Spleen (tissue), 13 donors: ENCODE measurements around the gene KXD1. TPM values are rescaled to one million over a fixed set of nuclear protein-coding genes. Genes with fewer than 3 reads are reported as not detected.

Experiments
- DNase-seq: peaks from one replicate; pipeline ENCODE4 v3.0.0-alpha.2; 2020
- H3K27ac ChIP-seq, 8 donors: fragments of 200-600 bp; sonication (generic) in 7 of 8; 1 replicate in 4 of 8; 2 replicates in 4 of 8; pipeline versions ENCODE4 v1.5.0 to v1.8.0; 2016 to 2021; ENCODE audit warnings: inconsistent platforms in 4 of 8, mild to moderate bottlenecking in 4 of 8, moderate library complexity in 1 of 8
- H3K27me3 ChIP-seq, 7 donors: fragments of 200-600 bp; sonication (generic) in 6 of 7; replicated peaks in 1 of 7; 1 replicate in 4 of 7; 2 replicates in 3 of 7; pipeline versions ENCODE4 v1.5.0 to v1.8.0; 2016 to 2021; ENCODE audit warnings: inconsistent platforms in 3 of 7, mild to moderate bottlenecking in 1 of 7
- H3K36me3 ChIP-seq, 6 donors: fragments of 200-600 bp; sonication (generic) in 5 of 6; 1 replicate in 4 of 6; 2 replicates in 2 of 6; pipeline versions ENCODE4 v1.5.0 to v1.8.0; 2016 to 2021; ENCODE audit warnings: inconsistent platforms in 2 of 6
- H3K4me1 ChIP-seq, 6 donors: fragments of 200-600 bp; sonication (generic) in 5 of 6; 1 replicate in 3 of 6; 2 replicates in 3 of 6; pipeline versions ENCODE4 v1.5.0 to v1.8.0; 2016 to 2021; ENCODE audit warnings: inconsistent platforms in 3 of 6
- H3K4me3 ChIP-seq, 8 donors: fragments of 200-600 bp; sonication (generic) in 7 of 8; 1 replicate in 4 of 8; 2 replicates in 4 of 8; pipeline versions ENCODE4 v1.5.0 to v1.8.0; 2016 to 2021; ENCODE audit warnings: inconsistent platforms in 4 of 8, mild to moderate bottlenecking in 4 of 8, moderate library complexity in 2 of 8
- H3K9me3 ChIP-seq, 8 donors: fragments of 200-600 bp; sonication (generic) in 7 of 8; 1 replicate in 4 of 8; 2 replicates in 4 of 8; pipeline versions ENCODE4 v1.5.0 to v1.8.0; 2016 to 2021; ENCODE audit warnings: inconsistent platforms in 4 of 8
- POLR2A ChIP-seq, 3 donors: fragments of 450-650 bp; IDR thresholded peaks; one replicate each; pipeline ENCODE4 v1.5.1; 2017; ENCODE audit warnings: antibody characterized with exemption in 3 of 3, mild to moderate bottlenecking in 1 of 3
- POLR2AphosphoS5 ChIP-seq, 3 donors: sonication (generic); formaldehyde crosslinking; IDR thresholded peaks; one replicate each; pipeline ENCODE4 v1.5.1; 2017; ENCODE audit warnings: antibody characterized with exemption in 3 of 3
- WGBS, 5 donors: extraction: QIAGEN DNeasy Blood & Tissue Kit in 3 of 5; methylation state at CpG; one replicate each; pipeline versions ENCODE4 v1.1.5 to v1.1.7; 2013 to 2018; 5-methylcytosine and 5-hydroxymethylcytosine counted together
- intact Hi-C: fragments of 100-400 bp; cut with DNase I; formaldehyde crosslinking; loops from one replicate; pipeline ENCODE4 v1.15.0; 2023; ENCODE audit warnings: low total_unique reads
- long read RNA-seq, 2 donors: transcript quantifications; one replicate each; lab custom pipeline, GENCODE V29; 2026
- polyA plus RNA-seq, 3 donors: library from polyadenylated mRNA; stranded (reverse); fragments of 200-250 nt; gene quantifications; one replicate each; pipeline ENCODE4 v1.2.1, GENCODE V29; 2013
- total RNA-seq, 7 donors: library from RNA; depleted of rRNA in 3 of 7; stranded (reverse); fragments of >200 nt in 3 of 7; fragmentation: NEBNext Ultra II Directional in 4 of 7; extraction: Animal tissue kit (Norgen Biotek cat#: 25700) in 4 of 7; gene quantifications; one replicate each; pipeline versions ENCODE4 v1.1.0 to v1.2.1, GENCODE V29; 2016 to 2021
- TF ChIP-seq, protein P1 (sequence below), 11 experiments: fragments of 200-600 bp in 7 of 11; fragments of 450-650 bp in 4 of 11; sonication (generic) in 4 of 11; IDR thresholded peaks in 8 of 11; conservative IDR thresholded peaks in 3 of 11; 1 replicate in 7 of 11; 2 replicates in 4 of 11; pipeline versions ENCODE4 v1.4.0 to v1.8.0; 2016 to 2021; ENCODE audit warnings: antibody characterized with exemption in 11 of 11, inconsistent platforms in 4 of 11, mild to moderate bottlenecking in 1 of 11
- donor health status: healthy with polysubstance abuse.
- donor health status: DM: no; HTN: no; CAD: no; lungs with moderate emphysema.
- donor health status: DM: no; HTN: no; CAD: no.
- donor health status: Bipolar disorder and iron deficiency.
- donor health status: healthy.
- donor health status: DM: no; HTN: no; CAD: no.
- donor health status: DM: yes; HTN: yes; CAD: no.

Gene KXD1, protein sequence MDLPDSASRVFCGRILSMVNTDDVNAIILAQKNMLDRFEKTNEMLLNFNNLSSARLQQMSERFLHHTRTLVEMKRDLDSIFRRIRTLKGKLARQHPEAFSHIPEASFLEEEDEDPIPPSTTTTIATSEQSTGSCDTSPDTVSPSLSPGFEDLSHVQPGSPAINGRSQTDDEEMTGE
- total RNA-seq = 10 to 100 TPM; 63.9 to 90.9 (median 75.7) TPM
- polyA plus RNA-seq = 10 to 100 TPM; 65.9 to 78.5 (median 68.9) TPM
- long read RNA-seq, donor 1, transcript KXD1-205 (4 exons, 686 nt) = minor isoform, 5 of 61 reads
- long read RNA-seq, donor 1, transcript KXD1-201 (5 exons, 1,426 nt) = major isoform, 31 of 61 reads
- long read RNA-seq, donor 1, partial matches to known transcripts = 22 of 61 reads
- long read RNA-seq, donor 1, other reads (novel, unspliced or antisense) = 0 of 61 reads
- long read RNA-seq, donor 2, transcript KXD1-201 (5 exons, 1,426 nt) = major isoform, 22 of 26 reads
- long read RNA-seq, donor 2, partial matches to known transcripts = 0 of 26 reads
- long read RNA-seq, donor 2, other reads (novel, unspliced or antisense) = 0 of 26 reads

DNA sequence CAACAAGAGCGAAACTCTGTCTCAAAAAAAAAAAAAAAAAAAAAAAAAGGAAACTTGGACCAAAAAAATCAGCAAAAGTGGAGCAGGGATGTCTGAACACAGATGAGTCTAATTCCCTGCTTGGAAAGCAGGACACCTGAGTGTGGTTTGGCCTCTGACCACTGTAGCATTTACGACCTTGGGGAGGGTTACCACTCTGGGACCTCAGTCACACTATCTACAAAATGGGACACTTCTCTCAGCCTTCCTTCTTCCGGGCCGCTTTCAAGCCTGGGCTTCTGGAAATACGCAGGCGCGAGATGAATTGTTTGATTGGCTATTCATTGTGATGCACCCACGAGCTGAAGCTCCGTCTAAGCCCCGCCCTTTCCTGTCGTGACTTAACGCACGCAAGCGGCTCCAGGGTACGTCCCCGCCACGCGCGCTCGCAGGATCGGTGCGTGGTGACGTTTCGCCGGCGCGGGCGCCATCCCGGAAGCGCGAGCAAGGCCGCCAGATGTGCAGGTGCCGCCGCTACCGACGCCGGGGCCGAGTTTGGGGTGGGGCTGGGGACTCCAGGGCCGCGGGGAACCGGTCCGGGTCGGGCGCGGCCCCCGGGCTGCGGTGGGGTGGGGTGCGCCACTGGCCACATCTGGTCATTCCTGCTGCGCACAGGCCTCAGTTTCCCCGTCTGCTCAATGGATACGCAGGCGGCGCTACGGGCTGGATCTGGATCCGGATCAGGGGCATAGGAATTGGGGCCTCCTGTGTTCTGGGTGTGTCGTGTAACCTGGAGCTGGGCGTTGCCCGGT, at the start of gene KXD1:
KXD1 (plus strand) TSS at position 460 of the 791 bp plus-strand sequence. CDS start 4,187 bp downstream, outside the sequence.
- Histone ChIP-seq H3K36me3 (peaks cover 0 to 15% (median 5%) of the 10 kb centered on the region in 6 donors), H3K4me3 (peak within 1 kb of the TSS; percentile 68 to 97 (median 88)), H3K27me3 (no peaks in the 10 kb centered on the region), H3K27ac (peak within 1 kb of the TSS; percentile 95 to 98 (median 96)), H3K9me3 (no peaks in the 10 kb centered on the region), H3K4me1 (peaks cover 11 to 57% (median 36%) of the 10 kb centered on the region in 6 donors)
- intact Hi-C loops = no loop called here
- 0 to 3% (median 2%) methylated on average over 18 to 58 of the region's 58 CpGs for WGBS, 5 donors
- TF ChIP-seq POLR2A (IDR thresholded peaks at IDR 0.05) (peak in 1 of 3 donors; percentile 49), POLR2AphosphoS5 (IDR thresholded peaks at IDR 0.05) (peak; percentile 99)
- TF ChIP-seq, protein P1, sequence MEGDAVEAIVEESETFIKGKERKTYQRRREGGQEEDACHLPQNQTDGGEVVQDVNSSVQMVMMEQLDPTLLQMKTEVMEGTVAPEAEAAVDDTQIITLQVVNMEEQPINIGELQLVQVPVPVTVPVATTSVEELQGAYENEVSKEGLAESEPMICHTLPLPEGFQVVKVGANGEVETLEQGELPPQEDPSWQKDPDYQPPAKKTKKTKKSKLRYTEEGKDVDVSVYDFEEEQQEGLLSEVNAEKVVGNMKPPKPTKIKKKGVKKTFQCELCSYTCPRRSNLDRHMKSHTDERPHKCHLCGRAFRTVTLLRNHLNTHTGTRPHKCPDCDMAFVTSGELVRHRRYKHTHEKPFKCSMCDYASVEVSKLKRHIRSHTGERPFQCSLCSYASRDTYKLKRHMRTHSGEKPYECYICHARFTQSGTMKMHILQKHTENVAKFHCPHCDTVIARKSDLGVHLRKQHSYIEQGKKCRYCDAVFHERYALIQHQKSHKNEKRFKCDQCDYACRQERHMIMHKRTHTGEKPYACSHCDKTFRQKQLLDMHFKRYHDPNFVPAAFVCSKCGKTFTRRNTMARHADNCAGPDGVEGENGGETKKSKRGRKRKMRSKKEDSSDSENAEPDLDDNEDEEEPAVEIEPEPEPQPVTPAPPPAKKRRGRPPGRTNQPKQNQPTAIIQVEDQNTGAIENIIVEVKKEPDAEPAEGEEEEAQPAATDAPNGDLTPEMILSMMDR (IDR thresholded peaks at IDR 0.05 in 8 of 11, conservative IDR thresholded peaks at IDR 0.05 in 3 of 11) = peak in 3 of 11 experiments; percentile 18 to 33 (median 32)
- peak; percentile 99 for DNase-seq

DNA sequence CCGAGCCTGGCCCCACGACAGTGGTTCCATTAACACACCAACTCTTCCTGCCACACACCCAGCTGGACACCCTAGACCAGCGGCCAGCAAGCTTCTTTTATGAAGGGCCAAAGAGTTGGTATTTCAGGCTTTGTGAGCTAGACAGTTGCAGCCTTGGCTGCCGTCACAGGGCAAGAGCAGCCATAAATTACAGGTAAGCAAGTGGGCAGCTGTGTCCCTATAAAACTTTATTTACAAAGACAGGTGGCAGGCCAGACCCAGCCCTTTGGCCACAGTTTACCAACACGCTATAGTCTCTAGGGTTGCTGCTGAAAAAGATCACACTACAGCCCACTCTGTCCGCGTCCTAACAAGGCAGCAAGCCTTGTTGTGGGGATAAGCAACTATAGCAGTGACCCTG, 49.1 kb upstream of the KXD1 start:
- no peaks in the 10 kb centered on the region for H3K27me3 ChIP-seq
- intact Hi-C loops = no loop called here
- 83 to 95% (median 94%) methylated on average over 5 to 7 of the region's 7 CpGs for WGBS, 5 donors
- TF ChIP-seq POLR2AphosphoS5 (IDR thresholded peaks at IDR 0.05) (no peak), POLR2A (IDR thresholded peaks at IDR 0.05) (no peak)
- TF ChIP-seq, protein P1 (IDR thresholded peaks at IDR 0.05 in 8 of 11, conservative IDR thresholded peaks at IDR 0.05 in 3 of 11) = no peak
- H3K9me3 ChIP-seq = no peaks in the 10 kb centered on the region
- H3K4me1 ChIP-seq = peaks cover 56 to 99% (median 81%) of the 10 kb centered on the region in 6 donors
- peak overlapping the region in 5 of 8 donors; percentile 54 to 89 (median 88) for H3K27ac ChIP-seq
- peaks cover 0 to 15% (median 0%) of the 10 kb centered on the region in 6 donors for H3K36me3 ChIP-seq
- no peak for DNase-seq
- H3K4me3 ChIP-seq = no peak overlapping the region

DNA sequence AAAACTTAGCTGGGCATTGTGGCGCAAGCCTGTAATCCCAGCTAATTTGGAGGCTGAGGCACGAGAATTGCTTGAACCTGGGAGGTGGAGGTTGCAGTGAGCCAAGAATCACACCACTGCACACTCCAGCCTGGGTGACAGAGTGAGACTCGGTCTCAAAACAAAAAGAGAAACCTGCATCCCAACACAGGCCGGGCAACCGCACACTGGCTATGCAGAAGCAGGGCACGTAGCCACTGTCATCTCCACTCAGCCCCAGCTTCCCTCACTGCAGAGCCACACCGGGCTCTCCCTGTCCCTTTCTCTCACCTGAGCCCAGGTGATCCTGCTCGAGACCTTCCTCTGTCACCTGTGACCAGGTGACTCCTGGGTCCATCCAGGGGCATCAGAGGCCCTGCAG, 47.5 kb upstream of the KXD1 start:
- H3K27ac ChIP-seq = peak overlapping the region in 3 of 8 donors; percentile 11 to 89 (median 26)
- H3K9me3 ChIP-seq = no peaks in the 10 kb centered on the region
- H3K4me3 ChIP-seq = no peak overlapping the region
- H3K36me3 ChIP-seq = peaks cover 0 to 15% (median 0%) of the 10 kb centered on the region in 6 donors
- DNase-seq = no peak
- no peaks in the 10 kb centered on the region for H3K27me3 ChIP-seq
- H3K4me1 ChIP-seq = peaks cover 51 to 99% (median 80%) of the 10 kb centered on the region in 6 donors
- intact Hi-C loops = no loop called here
- TF ChIP-seq, protein P1 (IDR thresholded peaks at IDR 0.05 in 8 of 11, conservative IDR thresholded peaks at IDR 0.05 in 3 of 11) = no peak
- TF ChIP-seq POLR2AphosphoS5 (IDR thresholded peaks at IDR 0.05) (no peak), POLR2A (IDR thresholded peaks at IDR 0.05) (no peak)
- 84 to 94% (median 88%) methylated on average over 8 of the region's 8 CpGs for WGBS, 5 donors
